B cell (primary cell): Measurements from ENCODE around the gene CD68.

Experiments
- CTCF ChIP-seq: fragments of 200-600 bp; IDR thresholded peaks from one replicate; pipeline ENCODE4 v1.8.0; 2022; ENCODE audit warnings: antibody characterized with exemption, mild to moderate bottlenecking
- EZH2 ChIP-seq: IDR thresholded peaks from 2 replicates; pipeline ENCODE4 v1.6.1; 2012; ENCODE audit warnings: borderline replicate concordance, low read depth, mild to moderate bottlenecking, moderate library complexity, low read length; ENCODE audit not compliant: insufficient read depth, poor library complexity, severe bottlenecking

- TF ChIP-seq CTCF (no peak), EZH2 (no peak)
Measured at GRCh38 chr17:7550344-7550743, 29.1 kb upstream of the CD68 start.
